ENCODE results near the gene DPYSL3.

DNA sequence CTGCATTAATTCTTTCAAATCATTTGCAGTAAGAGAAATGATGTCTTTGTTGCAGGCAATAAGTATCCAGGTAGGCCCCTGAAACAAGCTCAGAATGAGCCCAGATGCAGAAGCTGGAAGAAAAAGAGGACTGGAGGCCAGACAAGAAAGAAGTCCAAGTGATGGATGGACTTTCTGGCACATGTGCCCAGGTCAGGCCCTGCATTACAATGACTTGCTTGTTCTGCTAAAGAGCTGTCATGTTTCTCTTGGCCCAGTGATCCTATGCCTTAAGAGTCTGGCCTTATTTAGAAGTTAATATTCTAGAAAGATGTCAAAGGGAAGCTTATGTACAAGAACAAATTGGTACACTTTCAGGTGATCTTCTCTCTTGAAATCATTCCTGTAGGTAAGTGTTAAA is 64.8 kb downstream of the DPYSL3 start:
- TF ChIP-seq, protein P1, sequence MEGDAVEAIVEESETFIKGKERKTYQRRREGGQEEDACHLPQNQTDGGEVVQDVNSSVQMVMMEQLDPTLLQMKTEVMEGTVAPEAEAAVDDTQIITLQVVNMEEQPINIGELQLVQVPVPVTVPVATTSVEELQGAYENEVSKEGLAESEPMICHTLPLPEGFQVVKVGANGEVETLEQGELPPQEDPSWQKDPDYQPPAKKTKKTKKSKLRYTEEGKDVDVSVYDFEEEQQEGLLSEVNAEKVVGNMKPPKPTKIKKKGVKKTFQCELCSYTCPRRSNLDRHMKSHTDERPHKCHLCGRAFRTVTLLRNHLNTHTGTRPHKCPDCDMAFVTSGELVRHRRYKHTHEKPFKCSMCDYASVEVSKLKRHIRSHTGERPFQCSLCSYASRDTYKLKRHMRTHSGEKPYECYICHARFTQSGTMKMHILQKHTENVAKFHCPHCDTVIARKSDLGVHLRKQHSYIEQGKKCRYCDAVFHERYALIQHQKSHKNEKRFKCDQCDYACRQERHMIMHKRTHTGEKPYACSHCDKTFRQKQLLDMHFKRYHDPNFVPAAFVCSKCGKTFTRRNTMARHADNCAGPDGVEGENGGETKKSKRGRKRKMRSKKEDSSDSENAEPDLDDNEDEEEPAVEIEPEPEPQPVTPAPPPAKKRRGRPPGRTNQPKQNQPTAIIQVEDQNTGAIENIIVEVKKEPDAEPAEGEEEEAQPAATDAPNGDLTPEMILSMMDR (IDR thresholded peaks at IDR 0.05) = no peak
- no peak for TF ChIP-seq ZFX (IDR thresholded peaks at IDR 0.05; ENCODE audit: borderline replicate concordance)
